RPMI7951 (cell line): ENCODE measurements around the gene HIPK1. TPM values are rescaled to one million over a fixed set of nuclear protein-coding genes. Genes with fewer than 3 reads are reported as not detected.

Experiments used
- DNase-seq: peaks from one replicate; pipeline ENCODE4 v3.0.0-alpha.2; 2012; ENCODE audit warnings: low read depth
- total RNA-seq: library from RNA; depleted of rRNA; stranded (reverse); fragments of >200 nt; shearing (Covaris generic); gene quantifications from 2 replicates; pipeline ENCODE4 v1.2.3, GENCODE V29; 2014; rRNA removed

Gene HIPK1
- total RNA-seq, result 18.2 and 23.6 TPM in 2 replicates

DNA sequence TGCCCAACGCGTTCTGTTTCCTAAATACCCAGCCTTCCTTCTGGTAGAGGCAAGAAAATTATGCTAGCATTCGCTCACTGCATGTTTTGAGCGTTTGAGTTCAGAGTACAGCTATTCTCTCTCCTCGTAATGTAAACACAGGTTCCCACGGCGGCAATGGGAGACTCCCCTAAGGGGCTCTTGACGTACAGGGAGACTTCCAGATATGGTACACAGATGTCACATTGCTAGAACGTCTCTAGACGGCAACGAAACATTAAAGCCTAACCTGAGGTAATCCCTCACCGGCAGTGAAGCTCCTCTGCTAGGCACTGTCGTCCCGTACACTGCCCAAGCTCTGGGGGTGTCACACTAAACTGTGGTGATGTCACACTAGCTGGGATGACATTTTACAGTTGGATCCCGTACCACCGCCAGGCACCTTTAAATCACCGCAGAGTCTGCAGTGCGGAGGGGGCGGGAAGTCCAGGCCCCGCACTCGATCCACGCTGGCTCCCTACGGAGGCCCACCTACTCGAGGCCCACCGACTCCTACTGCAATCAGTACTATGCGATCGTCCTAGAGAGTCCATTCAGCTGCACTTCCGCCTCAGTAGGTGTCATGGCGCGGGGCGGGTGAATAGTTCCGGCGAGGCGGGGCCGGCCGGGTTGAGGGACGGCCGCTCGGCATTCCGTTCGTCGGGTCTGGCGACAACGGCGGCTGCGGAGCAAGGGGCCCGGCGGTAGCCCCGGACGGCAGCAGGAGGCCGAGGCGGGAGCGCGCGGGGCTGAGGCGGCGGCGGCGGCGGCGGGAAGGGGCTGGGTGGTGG is at the start of gene HIPK1:
TSS of gene HIPK1 (plus strand) at position 384 of the 809 bp plus-strand sequence.
- DNase-seq, result peak; percentile 88

DNA sequence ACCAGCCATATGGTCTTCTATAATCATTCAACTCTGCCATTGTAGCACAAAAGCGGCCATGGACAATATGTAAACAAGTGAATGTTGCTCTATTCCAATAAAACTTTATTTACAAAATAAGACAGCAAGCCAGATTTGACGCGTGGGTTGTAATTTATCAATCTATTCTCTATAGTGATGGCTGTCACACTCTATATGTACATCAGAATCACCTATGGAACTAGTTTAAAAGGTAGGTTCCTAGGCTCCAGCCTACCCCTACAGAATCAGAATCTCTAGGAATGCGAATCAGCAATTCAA is 49.4 kb upstream of the HIPK1 start:
- DNase-seq, result no peak

DNA sequence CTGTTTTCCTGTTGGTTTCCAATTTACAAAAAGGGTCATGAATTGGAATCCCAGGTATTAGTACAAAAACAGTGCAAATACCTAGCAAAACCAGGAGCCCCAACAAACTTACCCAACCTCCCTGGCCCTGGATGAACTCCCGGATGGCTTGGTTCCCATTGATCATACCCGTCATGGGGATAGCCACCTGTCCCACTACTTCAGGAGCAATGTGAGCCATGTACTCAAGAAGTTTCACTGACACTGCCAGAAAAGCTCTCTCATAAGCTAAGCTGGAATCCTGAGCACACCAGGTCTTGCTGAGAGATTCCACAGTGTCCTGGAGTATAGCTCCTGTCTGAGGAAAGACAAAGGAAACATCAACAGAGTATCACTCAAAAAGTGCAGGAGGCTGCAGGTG is 47.5 kb upstream of the HIPK1 start:
- DNase-seq, result no peak

DNA sequence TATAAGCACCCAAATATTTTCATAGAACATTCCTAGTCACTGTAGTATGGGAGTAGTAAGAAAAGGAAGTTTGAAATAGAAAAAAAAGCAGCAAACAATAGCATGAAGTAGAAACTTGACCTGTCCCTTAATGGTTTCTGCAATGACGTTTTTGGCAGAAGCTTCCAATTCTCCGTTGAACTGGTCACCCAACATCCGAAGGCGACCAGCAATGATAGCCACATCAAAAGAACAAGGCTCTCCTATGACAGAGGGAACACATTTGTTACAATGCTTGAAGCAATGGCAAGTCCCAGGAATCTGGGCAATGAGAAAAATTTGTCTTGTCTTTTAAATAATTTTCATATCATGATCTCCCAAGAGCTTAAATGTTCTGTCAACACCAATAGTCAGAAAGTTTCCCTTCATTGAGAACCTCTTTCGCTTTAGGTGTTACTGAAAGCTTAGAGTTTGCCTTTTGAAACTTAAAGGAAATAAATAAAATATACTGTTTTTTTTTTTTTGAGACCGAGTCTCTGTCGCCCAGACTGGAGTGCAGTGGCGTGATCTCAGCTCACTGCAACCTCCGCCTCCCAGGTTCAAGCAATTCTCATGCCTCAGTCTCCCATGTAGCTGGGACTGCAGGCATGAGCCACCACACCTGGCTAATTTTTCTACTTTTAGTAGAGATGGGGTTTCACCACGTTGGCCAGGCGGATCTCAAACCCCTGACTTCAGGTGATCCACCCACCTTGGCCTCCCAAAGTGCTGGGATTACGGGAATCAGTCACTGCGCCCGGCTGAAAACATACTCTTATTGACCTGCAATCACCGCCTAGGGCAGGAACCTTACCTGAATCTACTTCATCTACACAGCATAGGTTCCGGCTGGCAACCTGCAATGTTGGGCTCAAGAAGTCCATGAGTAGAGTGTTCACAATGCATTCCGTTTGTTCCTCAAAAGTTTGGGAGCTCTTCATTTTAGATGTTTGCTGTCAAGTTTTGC is 42.4 kb upstream of the HIPK1 start:
- DNase-seq, result no peak

DNA sequence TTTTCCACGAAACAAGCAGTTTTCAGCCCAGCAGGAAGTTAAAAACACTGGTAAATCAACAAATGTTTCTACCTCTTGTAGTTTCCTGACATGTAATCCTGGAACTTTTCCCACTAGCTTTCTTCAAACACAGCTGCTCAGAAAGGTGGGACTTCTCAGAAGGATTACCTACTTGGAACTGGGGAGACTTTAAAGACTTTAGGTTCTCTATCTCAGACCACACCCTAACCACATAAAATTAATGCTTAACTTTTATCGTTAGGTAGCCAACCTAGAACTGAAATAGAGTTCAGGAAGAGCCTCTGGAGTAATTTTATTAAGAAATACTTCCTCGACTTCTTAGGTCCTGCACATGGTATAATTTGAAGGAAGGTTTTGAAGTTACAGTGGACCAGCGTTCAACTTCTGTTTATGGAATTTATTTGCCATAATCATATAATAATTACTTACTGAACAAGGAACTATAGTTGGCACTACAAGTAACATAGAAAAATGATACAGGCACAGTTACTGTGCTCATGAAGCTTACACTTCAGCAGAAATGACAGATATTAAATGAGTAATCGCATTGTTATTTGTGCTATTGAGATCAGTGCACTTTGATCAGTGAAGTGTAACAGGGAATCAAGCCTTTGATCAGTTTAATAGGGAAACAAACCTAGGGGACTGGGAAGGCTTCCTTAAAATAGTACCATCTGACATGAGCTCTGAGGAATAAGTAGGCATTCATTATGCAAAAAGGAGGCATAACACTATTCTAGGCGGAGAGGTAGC is 41.5 kb upstream of the HIPK1 start, which contains the start of gene BCL2L15:
TSS of gene BCL2L15 (minus strand) at position 180 of the 774 bp plus-strand sequence. CDS start 206 bp downstream, outside the sequence.
- no peak for DNase-seq

DNA sequence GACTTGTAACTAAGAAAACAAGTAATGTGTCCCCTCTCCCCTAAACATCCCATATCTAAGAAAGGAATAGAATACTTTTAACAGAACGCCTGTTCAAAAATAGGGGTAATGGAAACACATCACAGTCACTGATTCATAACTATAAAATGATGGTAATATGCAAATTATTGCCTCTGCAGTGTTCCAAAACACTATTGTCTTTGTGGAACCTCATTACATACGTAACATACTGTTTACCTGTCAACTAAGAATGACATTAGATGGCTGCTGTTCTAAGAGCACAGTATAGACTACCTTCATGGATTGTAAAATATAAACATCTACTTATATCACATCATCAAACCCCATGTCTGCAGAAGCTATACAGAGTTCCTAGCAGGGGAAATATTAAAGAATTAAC is 38.3 kb upstream of the HIPK1 start:
- DNase-seq, result no peak

DNA sequence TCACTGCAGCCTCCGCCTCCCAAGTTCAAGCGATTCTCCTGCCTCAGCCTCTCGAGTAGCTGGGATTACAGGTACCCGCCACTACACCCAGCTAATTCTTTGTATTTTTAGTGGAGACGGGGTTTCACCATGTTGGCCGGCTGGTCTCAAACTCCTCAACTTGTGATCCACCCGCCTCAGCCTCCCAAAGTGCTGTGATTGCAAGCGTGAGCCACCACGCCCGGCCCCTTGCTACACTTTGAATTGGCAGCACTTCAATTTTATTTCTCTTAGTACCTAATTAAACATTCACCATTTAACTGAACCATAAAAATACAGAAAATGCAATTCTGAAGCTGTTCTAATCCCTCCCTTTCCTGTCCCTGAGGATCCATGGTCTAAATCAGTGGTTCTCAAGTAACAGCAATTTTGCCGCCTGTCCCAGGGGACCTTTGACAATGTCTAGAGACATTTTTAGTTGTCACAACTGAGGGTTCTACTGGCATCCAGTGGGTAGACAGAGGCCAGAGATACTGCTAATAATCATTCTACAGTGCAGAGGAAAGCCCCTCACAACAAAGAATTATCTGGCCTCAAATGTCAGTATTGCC is 37.4 kb upstream of the HIPK1 start:
- DNase-seq, result no peak

DNA sequence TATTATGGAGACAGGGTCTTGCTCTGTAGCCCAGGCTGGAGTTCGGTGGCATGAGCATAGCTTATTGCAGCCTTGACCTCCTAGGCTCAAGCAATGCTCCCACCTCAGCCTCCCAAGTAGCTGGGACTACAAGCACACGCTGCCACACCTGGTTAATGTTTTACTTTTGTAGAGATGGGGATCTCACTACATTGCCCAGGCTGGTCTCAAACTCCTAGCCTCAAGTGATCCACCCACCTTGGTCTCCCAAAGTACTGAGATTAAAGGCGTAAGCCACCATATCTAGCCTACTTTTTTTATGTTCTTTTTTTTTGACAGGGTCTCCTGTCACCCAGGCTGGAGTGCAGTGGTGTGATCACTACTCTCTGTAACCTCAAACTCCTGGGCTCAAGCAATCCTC is 35.9 kb upstream of the HIPK1 start:
- no peak for DNase-seq

DNA sequence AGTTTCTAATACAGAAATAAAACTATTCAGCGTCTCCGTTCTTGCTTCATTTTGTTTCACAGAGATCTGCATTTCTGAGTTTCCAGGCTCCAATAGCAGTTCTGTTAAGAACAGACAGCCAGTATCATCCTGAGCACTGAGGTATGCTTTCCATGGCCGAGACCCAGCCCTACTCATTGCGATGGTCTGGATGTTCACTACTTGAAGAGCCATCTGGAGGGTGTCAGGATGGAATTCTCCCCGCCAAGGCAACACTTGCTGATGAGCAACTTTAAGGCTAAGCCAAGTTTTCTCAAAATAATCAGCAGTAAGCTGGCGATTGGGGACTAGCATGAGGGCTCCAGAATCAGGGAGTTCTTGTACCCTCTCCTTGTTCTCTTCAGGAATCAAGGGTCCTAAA is 34.0 kb upstream of the HIPK1 start:
- no peak for DNase-seq

DNA sequence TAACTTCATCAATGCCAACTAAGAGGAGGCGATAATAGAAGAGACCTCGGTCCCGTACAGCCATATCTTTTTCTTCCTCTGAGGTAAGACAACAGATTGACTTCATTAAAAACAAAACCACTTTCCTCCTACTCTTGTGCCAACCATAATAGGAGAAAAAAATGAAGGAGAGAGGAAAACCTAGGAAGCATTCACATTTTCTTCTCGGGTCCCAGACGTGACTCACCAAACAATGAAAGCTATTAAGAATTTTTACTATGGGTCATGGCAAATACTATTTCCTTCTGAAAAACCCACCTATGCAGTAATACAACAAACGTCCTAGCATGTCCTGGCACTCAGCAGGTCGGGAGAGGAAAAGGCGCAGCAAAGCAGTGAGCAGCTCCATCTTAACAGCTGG is 33.2 kb upstream of the HIPK1 start:
- DNase-seq, result no peak

DNA sequence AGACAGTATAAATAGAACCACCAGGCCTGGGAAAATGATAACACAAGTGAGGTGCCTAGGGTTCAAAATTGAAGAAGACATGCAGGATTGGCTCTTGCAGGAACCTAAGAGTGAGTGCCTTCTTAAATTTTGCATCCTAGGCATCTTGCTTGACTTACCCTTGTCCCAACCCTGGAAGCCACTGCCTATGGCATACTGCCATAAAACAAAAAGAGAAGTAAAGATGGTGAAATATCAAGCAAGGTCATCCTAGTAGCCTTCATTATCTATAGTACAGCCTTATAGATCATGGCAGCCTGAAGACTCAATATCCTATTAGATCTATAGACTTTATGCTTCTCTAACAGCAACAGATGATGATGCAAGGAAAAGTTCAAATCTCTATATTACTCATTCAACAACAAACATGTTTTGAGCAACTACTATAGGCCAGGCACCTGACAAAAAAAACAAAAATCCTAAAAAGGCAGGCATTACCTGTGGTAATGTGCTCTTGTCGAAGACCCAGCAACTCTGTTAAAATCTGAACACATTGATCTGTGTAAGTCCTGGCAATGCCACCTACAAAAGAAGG is 30.8 kb upstream of the HIPK1 start:
- no peak for DNase-seq

DNA sequence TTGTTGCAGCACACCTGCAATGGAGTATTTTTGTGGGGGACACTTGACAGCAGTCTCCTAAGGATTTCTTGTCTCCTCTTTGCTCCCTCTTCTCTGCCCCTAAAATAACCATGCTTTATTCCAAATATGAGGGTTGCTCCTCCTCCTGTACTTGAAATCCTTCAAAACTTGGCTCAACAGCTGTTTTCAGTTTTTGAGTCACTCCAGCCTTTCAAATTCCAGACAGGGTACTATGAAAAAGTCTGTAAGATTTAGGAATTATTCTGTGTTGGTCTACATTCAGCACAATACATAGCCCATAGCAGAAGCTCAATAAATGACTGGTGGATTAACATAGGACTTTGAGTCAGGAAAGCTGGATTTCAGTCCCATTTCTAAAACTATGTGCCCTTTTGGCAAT is 30.0 kb upstream of the HIPK1 start:
- DNase-seq, result no peak

DNA sequence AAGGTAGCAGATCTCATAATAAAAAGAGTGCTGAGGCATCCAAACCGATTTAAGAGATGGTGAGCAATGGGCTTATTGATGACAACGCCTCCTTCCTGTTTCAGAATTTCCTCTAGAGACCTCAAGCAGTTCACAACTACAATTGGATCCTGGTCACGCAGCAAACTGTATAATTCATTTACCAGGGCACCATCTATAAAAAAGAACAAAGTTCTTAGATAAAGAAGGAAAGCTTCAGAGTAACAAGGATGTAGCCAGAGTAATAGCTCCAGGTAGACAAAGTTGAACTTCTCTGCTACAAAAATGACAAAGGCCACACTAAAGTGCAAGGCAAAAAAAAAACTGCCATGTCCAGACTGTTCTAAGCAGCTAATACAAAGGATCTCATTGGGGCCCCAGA is 27.9 kb upstream of the HIPK1 start:
- no peak for DNase-seq

DNA sequence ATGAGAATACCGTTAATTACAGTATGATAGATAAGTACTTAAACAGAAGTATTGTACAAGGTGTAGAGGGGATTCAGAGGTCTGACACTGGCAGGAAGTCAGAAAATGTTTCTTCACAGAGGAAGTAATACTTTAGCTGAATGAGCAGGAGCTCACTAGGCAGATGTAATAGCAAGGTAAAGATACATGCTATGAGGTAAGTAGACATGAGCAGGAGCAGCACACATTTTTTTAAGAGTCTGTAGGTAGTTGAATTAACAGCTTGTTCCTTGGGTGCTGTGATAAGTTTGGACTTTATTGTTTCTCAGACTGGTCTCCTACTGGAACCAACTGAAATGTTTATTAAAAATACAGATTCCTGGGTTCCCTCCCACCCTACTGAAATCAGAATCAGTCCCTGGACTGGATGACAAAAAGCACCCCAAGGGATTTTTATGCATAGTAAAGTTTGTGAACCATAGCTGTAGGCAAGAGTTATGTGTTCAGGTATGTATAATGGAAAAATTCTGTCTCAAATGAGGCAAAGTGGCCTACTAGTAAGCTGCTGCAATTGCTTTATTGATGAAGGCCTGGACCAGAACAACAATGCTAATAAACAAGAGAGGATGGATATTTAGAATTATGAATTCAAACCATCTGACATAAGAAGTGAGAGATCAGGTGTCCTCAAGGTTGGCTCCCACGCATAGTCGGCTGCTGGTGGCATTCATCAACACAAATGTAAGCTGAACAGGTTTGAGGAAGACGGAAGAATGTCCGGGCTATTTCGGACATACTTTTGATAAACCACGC is 25.4 kb upstream of the HIPK1 start:
- peak; percentile 13 for DNase-seq

DNA sequence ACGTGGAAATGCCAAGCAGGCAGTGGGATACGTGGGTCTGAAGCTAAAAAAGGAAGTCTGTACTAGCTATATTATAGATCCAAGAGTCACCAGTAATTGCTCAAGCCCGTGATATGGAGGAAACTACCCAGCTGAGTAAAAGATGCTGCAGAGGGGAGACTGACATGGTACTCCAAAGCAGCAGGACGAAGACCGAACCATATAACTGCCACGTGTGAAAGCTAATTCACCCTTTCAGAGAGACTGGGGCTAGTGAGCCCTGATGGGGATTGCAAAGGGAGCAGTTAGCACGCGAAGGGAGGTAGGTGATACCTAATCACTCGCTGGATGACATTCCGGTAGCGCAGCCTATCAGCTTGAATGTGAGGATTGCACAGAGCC is 24.8 kb upstream of the HIPK1 start:
- DNase-seq, result no peak

DNA sequence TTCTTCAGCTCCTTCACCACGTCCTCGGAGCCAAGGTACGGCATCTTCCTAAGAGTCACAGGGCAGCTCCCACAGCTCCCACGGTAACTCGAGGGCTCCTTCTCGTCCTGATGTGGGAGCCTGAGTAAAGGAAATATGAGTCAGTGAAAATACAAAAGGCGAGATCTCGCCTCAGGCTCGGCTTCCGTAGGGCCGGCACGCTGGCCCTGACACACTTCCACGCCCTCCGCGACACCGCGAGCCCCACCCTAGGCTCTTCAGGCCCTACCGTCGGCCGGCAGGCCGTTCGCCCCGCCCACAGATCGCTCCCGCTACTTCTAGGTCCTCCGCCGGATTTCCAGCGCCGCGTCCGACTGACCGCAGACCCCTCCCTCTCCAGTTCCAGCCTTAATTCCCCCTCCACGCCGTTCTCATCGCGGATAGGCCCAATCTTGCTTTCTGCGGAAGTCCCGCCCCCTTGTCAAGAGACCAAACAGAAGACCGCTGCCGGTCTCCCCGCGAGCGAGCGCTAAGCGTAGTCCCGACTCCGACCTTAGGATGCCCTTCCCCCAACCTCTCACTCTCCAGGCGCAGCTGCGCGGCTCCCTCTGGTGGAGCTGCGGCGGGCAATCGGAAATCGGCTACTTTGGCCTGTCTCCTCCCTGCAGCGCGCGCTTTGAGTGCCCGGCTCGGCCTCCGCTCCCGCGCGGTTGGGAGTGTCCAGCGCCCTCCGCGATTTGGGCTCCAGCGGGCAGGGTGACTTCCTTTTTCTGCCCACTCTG is 24.3 kb upstream of the HIPK1 start, which contains the start of the genes AP4B1 and DCLRE1B:
TSS of gene AP4B1 (minus strand) at position 126 of the 761 bp plus-strand sequence. CDS start at position 44, 82 bp downstream.
TSS of gene DCLRE1B (plus strand) at position 653 of the 761 bp plus-strand sequence. CDS start 261 bp downstream, outside the sequence.
- DNase-seq, result peak; percentile 100

DNA sequence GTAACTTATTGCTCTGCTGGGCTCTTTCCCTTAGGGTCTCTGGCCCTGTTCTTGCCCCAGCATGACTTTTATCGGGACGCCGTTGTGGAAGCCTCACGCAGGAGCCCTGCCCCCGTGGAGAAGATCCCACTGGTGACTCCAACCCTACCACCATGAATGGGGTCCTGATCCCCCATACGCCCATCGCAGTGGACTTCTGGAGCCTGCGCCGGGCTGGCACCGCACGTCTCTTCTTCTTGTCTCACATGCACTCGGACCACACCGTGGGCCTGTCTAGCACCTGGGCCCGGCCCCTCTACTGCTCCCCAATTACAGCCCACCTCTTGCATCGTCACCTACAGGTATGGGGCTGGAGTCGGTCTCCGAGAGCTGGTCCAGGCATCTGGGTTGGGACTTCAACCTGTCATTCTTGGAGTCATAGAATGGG is 23.7 kb upstream of the HIPK1 start:
- peak; percentile 14 for DNase-seq

DNA sequence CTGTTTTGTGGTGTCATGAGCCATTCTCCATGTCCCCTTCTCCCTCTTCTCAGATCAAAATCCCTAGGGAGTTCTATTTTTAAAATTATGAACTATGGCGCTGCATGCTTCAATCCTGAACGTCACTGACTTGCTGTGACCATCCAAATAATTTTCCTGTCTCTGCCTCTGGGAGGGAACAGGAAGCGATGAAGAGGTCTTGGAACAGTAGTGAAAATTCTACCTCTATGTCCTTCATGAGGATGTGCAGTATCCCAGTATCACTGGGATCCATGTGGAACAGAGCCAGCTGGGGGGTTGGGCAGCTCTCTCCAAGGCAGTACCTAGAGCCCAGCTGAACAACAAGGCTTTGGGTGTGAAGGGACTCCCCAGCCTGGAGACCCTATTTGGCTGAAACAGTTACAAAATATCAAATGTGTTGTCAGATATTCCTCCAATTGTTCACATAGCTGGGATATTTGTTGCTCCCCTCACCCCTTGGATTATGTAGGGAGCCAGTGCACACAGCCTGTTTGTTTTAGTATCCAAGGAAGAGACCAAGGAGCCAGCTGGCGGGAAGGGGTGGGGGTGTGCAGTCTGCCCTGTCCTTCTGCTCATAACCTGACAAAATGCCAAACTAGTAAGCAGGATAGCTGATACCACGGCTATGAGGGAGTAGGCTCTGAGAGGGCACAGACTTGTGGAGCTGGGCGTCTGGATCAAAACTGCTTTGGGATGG is 16.4 kb upstream of the HIPK1 start:
- peak; percentile 11 for DNase-seq

DNA sequence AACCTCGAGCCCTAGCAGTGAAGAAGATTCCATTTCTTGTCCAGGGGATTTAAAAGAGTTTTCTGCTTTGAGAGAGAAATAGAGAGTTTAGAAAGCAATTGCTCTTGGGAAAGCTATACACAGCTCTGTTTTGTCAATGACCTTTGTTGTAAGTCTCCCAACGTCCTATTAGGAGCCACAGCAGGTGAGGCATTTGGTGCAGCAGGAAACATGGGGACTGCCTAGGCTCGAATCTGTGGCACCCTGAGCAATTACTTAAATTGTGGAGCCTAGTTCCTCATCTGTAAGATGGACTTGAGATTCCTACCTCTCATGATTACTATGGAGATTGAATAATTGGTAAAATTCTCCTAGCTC is 15.8 kb upstream of the HIPK1 start:
- DNase-seq, result no peak
